Fibroblast of gingiva (primary cell): ENCODE measurements around the gene SFSWAP.

ENCODE experiments used
- DNase-seq: peaks from one replicate; pipeline ENCODE4 v3.0.0-alpha.2; 2011; ENCODE audit warnings: low read depth

SFSWAP gene

DNA sequence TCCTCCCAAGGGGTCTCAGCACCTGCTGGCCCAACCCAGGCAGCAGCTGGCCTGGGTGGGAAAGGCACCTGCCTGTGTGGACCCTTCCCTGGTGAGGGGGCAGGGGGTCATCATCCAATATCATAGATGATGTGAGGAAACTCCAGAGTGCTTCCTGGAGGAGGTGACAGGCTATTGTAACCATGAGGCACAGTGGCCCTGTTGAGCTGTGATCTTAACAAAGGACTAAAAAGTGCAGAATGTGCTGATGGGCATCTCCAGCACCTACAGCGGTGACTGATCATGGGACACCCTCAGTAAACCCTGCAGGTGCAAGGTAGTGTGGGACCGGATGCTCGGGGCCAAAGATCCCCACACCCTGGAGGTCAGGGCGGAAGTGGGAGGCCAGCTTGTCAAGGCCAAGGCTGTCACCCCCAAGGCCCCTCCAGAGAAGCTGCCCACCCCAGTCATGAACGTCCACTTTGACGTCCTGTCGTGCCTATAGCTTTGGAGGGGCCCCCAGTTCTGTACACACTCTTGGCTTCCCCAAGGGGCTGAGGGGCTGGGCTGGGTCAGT is 124.8 kb downstream of the SFSWAP start:
- DNase-seq = no peak

DNA sequence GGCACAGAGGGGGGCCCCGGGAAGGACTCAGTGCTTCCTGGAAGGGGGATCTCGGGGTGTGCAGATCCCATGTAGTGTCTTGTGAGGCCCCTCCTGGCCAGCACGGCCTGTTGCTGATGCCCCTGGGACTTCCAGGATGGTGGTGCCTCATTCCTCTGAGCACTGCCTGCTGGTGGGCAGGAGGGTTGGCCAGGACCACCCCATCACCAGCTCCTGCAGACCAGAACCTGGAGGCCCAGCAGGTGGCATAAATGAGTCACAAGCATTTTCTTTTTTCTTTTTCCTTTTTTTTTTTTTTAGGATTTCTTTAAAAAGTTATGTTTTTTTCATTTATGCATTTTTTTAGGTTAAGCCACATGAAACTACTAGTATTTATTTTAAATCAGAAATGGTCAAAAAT is 125.3 kb downstream of the SFSWAP start:
- DNase-seq = no peak

DNA sequence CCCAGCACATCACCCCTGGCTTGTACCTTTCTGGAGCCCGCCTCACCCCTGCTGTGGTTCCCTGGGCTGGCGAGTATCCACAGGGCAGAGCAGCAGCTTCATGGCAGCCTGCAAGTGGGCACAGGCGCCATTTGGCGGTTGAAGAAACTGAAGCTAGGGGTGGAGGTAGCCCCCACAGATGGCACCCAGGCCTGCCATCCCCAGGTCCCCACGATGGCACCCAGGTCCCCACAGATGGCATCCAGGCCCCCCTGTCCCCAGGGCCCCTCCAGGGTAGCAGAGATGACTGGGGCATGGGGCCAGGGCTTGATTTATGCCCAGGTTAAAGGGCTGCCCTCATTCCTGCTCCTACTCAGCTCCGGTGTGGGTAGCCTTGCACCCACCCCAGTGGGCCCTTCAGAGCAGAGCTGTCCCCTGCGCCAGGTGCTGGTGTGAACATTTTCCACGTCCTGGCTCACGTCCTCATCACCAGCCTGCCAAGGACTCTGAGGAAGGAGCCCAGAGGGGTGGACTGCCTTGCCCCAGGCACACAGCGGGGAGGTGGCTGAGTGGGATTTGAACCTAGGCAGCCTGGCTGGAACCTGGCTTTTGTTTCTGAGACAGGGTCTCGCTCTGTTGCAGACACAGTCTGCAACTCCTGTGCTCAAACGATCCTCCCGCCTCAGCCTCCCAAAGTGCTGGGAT is 126.0 kb downstream of the SFSWAP start:
- no peak for DNase-seq

DNA sequence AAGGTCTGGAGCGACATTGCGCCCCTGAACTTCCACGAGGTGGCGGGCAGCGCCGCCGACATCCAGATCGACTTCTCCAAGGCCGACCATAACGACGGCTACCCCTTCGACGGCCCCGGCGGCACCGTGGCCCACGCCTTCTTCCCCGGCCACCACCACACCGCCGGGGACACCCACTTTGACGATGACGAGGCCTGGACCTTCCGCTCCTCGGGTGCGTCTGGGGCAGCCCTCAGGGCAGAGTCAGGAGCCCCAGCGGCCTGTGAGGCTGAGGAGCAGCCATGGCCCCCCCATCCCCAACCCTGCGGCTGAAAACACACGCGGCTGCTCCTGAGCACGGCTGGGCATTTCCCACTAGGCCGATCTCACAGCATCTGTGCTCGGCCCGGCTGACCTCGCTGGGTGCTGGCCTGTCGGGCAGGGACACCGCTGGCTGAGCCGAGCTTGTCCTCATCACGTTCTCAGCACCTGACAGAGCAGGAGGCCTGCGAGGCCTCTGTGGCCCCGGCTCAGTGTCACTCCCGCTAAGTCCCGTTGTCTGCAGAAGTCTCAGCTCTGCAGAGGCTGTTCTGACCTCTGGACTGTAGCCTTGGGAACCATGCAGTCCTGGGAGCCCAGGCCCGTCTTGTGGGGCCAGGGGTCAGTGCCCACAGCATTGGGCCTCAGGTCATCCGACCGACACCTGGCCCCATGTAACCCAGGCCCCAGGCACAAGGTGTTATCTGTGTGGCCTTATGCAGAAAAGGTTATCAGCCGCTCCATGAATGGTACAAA is 129.9 kb downstream of the SFSWAP start:
- DNase-seq = no peak

DNA sequence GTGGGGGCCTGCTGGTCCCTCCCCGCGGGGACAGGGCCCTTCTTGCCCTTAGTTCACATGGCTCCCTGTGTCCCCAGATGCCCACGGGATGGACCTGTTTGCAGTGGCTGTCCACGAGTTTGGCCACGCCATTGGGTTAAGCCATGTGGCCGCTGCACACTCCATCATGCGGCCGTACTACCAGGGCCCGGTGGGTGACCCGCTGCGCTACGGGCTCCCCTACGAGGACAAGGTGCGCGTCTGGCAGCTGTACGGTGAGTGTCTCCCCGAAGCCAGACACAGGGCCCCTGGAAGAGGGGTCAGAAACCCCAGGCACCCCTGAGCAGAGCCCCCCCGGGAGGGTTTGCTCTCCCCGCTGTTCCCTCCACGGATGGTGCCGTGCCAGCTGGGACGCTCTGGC is 130.7 kb downstream of the SFSWAP start:
- no peak for DNase-seq

DNA sequence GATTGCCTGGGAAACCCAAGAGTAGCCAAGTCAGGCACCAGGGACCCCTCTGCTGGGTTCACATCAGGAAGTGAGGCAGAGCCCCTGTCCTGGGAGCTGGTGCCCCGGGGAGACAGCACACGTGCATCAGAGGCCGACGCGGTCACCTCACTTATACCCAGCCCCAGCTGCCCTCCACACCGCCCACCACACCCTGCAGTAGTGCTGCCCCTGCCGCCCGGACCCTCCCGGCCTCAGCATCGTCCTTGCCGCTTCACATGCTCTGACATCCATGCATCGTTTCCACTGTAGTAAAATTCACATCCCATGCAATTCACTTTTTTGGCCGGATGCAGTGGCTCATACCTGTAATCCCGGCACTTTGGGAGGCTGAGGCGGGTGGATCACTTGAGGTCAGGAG is 131.3 kb downstream of the SFSWAP start:
- DNase-seq = no peak

DNA sequence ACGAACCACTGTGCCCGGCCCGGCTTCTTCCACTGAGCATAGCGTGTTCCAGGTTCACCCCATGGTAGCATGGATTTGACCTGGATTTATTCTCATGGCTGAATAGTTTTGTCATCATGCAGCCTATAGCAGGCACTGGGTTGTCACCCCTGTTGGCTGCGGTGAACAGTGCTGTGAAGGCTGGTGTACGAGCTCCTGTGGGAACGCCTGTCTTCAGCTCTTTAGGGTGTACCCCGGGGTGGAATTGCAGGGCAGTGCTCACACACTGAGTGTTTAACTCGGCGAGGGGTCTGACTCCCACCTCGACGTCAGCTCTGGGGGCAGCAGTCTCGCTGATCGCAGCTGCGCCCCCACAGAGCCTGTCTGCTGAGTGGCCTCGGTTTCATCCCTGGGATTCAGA is 132.6 kb downstream of the SFSWAP start:
- DNase-seq = no peak

DNA sequence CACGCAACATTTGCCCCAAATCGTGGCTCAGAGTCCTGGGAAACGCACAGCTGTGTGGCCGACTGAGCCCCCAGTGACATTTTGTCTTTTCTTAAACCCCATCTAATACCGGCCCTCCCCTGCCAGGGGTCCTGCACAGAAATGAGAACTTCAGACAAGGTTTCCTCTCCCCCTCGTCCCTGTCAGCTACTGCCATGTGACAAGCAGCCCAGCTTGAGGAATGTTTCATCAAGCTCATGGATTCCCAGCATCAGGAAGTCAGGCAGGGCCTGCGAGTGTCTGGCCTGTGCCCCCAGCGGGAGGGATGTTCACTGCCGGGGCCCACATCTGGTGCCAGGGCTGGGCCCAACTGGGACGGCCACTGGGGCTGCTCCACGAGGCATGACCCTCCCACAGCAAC is 133.2 kb downstream of the SFSWAP start:
- no peak for DNase-seq

DNA sequence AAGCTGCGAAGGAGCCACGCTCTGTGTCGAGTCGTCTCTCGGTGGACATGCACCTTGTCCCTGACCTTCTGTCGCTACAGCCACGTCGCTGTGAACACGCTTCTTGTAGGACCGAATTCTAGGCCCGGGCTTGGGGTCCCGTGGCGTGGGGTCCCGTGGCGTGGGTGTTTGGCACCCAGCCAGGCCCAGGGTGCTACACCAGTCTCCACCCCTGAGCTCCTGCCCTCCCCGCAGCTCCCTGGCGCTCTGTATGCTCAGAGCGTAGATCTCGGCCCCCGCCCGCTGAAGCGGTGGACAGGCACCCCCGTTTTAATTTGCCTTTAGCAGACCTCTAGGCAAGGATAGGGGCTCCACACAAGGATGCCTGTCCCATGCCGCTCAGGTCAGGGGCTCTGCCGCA is 133.8 kb downstream of the SFSWAP start:
- no peak for DNase-seq

DNA sequence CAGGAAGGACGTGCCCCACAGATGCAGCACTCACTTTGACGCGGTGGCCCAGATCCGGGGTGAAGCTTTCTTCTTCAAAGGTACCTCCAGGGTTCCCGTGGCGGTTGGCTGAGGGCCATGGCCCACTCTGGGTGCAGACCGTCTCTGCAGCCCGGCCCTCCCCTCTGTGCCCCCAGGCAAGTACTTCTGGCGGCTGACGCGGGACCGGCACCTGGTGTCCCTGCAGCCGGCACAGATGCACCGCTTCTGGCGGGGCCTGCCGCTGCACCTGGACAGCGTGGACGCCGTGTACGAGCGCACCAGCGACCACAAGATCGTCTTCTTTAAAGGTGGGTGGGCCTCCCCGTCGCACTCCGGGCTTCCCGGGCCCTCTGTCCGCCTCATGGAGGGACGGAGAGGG is 134.2 kb downstream of the SFSWAP start:
- DNase-seq = no peak

DNA sequence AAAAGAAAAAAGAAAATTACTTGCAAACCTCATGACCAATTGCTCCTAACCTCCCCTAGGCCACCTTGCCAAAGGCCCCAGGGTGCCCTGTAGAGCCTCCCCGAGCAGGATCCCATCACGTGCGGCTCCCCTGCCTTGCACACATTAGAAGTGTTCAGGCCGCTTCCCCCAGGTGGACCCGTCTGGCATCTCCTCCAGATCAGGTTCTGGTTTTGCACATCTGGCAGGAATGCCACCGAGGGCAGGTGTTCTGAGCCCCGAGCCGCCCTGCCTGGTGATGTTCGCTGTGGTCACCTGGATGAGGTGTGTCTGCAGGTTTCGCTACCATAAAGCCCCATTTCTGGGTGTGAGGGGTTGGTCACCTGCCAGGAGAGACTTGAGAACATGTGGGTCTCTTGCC is 136.6 kb downstream of the SFSWAP start:
- DNase-seq = no peak

DNA sequence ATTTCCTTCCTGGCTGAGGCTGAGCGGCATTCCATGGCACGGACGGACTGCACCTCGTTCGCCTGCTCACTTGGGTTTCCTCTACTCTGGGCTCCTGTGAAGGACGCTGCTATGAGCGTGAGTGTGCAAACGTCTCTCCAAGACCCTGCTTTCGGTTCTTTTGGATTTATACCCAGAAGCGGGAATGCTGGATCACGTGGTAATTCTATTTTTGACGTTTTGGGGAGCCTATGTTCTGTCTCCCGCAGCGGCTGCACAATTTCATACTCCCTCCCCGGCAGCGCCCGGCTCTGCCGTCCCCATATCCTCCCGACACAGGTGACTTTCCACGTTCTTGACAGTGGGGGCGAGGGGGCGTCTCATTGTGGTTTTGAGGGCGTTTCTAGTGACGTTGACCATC is 137.9 kb downstream of the SFSWAP start:
- no peak for DNase-seq
